ENCODE measurements around the gene MAGI1.

MAGI1 gene

DNA sequence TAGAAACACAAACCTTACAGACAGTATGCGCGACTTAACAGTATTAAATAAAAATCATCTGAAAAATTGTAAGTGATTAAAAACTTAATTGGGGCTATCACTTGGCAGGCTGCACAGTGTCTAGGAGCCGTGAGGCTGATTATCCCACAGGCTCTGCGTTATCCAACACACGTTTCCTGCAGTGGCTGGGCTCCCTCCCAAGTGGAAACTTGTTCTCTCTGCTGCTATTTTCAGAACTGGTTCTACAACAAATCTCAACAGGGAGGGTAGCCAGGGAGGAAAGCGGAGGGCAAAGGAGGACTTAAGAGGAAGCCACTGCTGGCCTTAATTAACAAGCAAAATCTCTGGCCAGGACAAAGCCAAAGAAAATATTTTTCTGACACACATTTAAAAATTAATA, 555.2 kb downstream of the MAGI1 start:
- no peak for DNase-seq (ENCODE audit: extremely low read depth, low read depth)
- TF ChIP-seq, protein P1, sequence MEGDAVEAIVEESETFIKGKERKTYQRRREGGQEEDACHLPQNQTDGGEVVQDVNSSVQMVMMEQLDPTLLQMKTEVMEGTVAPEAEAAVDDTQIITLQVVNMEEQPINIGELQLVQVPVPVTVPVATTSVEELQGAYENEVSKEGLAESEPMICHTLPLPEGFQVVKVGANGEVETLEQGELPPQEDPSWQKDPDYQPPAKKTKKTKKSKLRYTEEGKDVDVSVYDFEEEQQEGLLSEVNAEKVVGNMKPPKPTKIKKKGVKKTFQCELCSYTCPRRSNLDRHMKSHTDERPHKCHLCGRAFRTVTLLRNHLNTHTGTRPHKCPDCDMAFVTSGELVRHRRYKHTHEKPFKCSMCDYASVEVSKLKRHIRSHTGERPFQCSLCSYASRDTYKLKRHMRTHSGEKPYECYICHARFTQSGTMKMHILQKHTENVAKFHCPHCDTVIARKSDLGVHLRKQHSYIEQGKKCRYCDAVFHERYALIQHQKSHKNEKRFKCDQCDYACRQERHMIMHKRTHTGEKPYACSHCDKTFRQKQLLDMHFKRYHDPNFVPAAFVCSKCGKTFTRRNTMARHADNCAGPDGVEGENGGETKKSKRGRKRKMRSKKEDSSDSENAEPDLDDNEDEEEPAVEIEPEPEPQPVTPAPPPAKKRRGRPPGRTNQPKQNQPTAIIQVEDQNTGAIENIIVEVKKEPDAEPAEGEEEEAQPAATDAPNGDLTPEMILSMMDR (IDR thresholded peaks at IDR 0.05; ENCODE audit: low read depth, low read length): no peak

DNA sequence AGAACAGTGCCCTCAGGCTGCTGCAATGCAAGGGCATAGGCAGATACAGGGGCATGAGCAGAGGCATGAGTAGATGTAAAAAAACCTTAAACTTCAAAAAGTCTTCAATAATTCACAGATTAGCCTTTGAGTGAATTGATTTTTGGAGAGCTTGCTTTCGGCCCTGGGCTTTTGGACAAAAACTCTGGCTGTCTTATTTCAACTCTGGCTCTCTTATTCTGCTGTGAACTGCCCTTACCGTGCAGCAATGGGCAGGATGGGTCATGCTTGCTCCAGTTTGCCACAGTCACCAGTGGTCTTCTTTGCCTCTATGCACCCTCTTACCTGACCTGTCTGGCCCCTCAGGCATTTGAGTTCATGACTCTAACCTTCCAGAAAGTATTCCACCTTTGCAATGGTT, 555.7 kb downstream of the MAGI1 start:
- DNase-seq (ENCODE audit: extremely low read depth, low read depth): no peak
- TF ChIP-seq, protein P1 (IDR thresholded peaks at IDR 0.05; ENCODE audit: low read depth, low read length): no peak

DNA sequence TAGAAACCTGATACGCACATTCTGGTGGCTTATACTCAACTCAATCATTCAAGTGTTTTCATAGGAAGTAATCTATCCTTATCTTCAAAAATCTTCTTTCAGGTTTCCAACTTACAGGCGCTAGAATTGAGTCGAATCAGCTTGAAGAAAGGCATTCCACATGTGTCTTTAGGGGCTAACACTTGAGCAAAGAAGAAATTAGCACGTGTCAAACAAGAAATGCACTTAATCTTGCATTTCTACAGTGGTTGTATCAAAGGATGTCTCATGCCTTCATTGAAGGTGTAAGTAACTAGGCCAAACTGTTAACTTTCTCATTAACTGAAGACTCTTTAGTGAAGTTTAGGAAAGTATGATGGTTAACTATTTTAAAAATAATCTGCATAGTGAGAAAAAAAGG, 557.6 kb downstream of the MAGI1 start:
- TF ChIP-seq, protein P1 (IDR thresholded peaks at IDR 0.05; ENCODE audit: low read depth, low read length): no peak
- no peak for DNase-seq (ENCODE audit: extremely low read depth, low read depth)

DNA sequence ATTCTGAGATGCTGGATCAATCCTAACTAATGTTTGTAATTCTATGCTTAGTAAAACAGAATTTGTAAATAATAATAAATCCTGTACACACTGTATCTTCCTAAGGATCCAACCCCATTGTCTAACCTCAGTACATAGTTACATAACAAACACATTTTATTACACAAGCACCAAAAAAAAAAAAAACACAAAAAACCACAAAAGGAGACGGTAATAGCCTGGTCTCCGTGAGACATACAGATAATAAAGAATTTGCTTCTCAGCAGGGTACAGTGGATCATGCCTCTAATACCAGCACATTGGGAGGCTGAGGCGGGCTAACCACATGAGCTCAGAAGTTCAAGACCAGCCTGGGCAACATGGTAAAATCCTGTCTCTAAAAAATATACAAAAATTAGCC, 558.7 kb downstream of the MAGI1 start:
- DNase-seq (ENCODE audit: extremely low read depth, low read depth): no peak
- TF ChIP-seq, protein P1 (IDR thresholded peaks at IDR 0.05; ENCODE audit: low read depth, low read length): no peak

DNA sequence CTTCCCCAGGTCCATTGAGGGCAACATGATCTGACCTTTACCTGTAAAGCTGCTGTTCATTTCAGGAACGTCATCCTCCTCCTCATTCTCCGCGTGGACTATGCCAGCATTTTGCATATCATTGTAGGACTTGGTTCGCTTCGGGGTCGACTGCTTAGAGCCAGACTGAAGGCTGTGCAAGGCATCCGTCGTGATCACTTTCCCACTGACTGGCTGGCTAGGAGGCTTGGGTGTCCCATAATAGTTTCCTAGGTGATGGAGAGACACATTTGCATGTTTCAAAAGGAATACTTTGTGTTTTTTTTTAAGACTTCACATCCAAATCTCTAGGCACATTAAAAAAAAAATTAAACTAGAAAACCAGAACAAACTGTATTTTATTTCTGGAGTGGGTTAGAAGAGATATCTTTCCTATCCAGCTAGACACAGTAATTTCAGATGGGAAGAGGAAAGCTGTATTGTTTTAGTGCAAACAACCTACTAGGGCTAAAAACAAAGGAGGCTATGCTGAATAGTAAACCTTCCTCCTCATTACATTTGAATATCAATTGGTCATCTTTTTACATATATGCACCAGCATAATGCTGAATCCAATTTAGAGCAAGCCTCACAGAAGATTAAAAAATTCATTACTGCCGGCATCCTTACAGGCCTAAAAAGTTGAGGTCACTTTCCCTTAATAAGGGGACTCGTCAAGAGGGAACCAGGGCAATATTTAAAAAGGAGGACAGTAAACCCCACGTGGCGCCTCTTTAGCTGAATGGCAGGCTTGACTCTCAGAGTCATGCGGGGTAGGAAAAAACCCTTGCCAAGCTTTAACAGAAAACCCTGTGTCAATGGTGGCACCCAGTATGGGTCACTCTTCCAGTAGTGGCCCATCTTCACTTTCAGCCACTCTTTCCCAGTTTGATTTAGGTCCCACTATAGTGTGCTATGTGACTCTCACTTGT, 559.9 kb downstream of the MAGI1 start:
- TF ChIP-seq, protein P1 (IDR thresholded peaks at IDR 0.05; ENCODE audit: low read depth, low read length): no peak
- no peak for DNase-seq (ENCODE audit: extremely low read depth, low read depth)

DNA sequence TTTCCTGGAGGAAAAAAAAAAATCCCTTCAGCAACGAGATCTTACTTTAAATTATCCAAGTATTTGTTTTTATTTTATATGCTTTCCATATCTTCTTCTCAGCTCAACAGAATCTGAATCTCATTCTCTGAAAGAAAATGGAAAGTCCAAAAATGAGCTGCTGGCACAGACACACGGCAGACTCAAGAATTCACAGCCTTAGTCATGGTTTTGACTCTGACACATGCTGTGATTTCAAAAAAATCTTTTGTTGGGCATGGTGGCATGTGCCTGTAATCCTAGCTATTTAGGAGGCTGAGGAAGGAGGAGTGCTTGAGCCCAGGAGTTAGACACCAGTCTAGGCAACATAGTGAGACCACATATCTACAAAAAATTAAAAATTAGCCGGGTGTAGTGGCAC, 565.0 kb downstream of the MAGI1 start:
- DNase-seq (ENCODE audit: extremely low read depth, low read depth): no peak
- TF ChIP-seq, protein P1 (IDR thresholded peaks at IDR 0.05; ENCODE audit: low read depth, low read length): no peak

DNA sequence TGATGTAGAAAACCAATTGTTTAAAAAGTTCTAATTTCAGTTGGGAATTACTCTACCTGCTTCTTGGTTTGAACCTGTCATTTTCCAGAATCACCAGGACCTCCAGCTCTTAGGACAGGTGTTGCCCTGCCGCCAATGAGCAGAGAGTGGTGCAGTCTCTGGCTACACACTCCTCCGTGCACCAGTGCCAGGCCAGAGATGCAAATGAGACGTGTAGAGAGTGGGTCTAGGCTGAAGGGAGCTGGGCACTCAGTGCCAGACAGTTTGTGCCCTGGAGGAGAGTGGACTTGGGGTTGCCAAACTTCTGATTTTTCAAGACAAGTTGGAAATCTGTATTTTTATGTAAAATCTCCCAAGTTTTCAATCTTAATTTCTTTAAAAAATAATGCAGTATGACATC, 566.2 kb downstream of the MAGI1 start:
- no peak for DNase-seq (ENCODE audit: extremely low read depth, low read depth)
- TF ChIP-seq, protein P1 (IDR thresholded peaks at IDR 0.05; ENCODE audit: low read depth, low read length): no peak
